ENCODE data around the gene ZNF426.
"Not testable (repeated sequence)": the region's sequence is repeated elsewhere in the genome, so short reads cannot be mapped to it uniquely, and the experiment has no call there.

The ZNF426 gene

DNA sequence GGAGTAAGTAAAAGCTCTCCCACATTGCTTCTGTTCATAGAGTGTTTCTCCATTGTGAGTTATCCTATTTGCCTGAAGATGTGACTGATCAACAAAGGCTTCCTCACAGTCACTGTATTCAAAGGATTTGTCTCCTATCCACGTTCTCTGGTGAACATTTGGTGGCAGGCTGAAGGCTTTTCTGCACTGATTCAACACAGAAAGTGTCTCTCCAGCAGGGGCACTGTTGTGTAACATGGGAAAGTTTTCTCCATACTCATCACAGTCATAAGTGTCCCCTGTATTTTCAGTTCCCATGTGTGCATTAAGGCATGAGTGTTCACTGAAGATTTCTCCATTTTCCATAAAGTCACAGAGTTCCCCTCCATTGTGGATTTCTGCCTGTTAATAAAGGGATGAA lies 28.3 kb upstream of the ZNF426 start:
- H3K27ac ChIP-seq (ENCODE audit: insufficient read depth in 1 of 2, low read depth in 1 of 2, low read length in 2 of 2, poor library complexity in 1 of 2, severe bottlenecking in 2 of 2) = no peak overlapping the region
- no peaks in the 10 kb centered on the region for H3K27me3 ChIP-seq (replicated peaks in 2 of 5; ENCODE audit: control insufficient read depth in 4 of 5, insufficient read depth in 5 of 5, low read length in 4 of 5)
- no peak for DNase-seq
- peak overlapping the region in 1 of 7 experiments; percentile 10 for H3K4me3 ChIP-seq (ENCODE audit: control insufficient read depth in 1 of 7, extremely low read depth in 1 of 7, insufficient read depth in 4 of 7, low read depth in 2 of 7, low read length in 6 of 7)
- peaks cover 53 to 97% (median 74%) of the 10 kb centered on the region in 4 experiments for H3K36me3 ChIP-seq (ENCODE audit: control insufficient read depth in 4 of 4, insufficient read depth in 4 of 4, low read length in 3 of 4)
- no peaks in the 10 kb centered on the region for H3K4me1 ChIP-seq (ENCODE audit: control extremely low read depth in 1 of 4, control insufficient read depth in 4 of 4, insufficient read depth in 4 of 4, low read length in 3 of 4)
- POLR2A ChIA-PET = no interaction called here
- H3K9me3 ChIP-seq (ENCODE audit: control extremely low read depth in 1 of 5, control insufficient read depth in 4 of 5, insufficient read depth in 2 of 5, low read depth in 1 of 5, low read length in 4 of 5) = peaks cover 23 to 98% (median 72%) of the 10 kb centered on the region in 5 experiments
- WGBS (ENCODE audit: insufficient coverage) = 100% methylated on average over 1 of the region's 1 CpG
- CTCF ChIA-PET = no interaction called here

- ChIA-PET POLR2A (no interaction called here), CTCF (interaction anchor here (0.6 kb wide), 1 partner anchor 33 kb away, joined by 3 read pairs; no protein-coding TSS in a partner anchor)
- no CpG with 5 or more reads among the region's 9 CpGs for WGBS (ENCODE audit: insufficient coverage)
- H3K9me3 ChIP-seq (ENCODE audit: control extremely low read depth in 1 of 5, control insufficient read depth in 4 of 5, insufficient read depth in 2 of 5, low read depth in 1 of 5, low read length in 4 of 5) = peaks cover 23 to 97% (median 72%) of the 10 kb centered on the region in 5 experiments
- H3K4me3 ChIP-seq (ENCODE audit: control insufficient read depth in 1 of 7, extremely low read depth in 1 of 7, insufficient read depth in 4 of 7, low read depth in 2 of 7, low read length in 6 of 7) = peak overlapping the region in 2 of 7 experiments; percentile 10 to 33
- H3K4me1 ChIP-seq (ENCODE audit: control extremely low read depth in 1 of 4, control insufficient read depth in 4 of 4, insufficient read depth in 4 of 4, low read length in 3 of 4) = no peaks in the 10 kb centered on the region
- DNase-seq = peak in 2 of 3 donors; percentile 49 to 64
- no peaks in the 10 kb centered on the region for H3K27me3 ChIP-seq (replicated peaks in 2 of 5; ENCODE audit: control insufficient read depth in 4 of 5, insufficient read depth in 5 of 5, low read length in 4 of 5)
- no peak overlapping the region for H3K27ac ChIP-seq (ENCODE audit: insufficient read depth in 1 of 2, low read depth in 1 of 2, low read length in 2 of 2, poor library complexity in 1 of 2, severe bottlenecking in 2 of 2)
- peaks cover 53 to 97% (median 74%) of the 10 kb centered on the region in 4 experiments for H3K36me3 ChIP-seq (ENCODE audit: control insufficient read depth in 4 of 4, insufficient read depth in 4 of 4, low read length in 3 of 4)
Observed at GRCh38 chr19:9565900-9566705, 27.7 kb upstream of the ZNF426 start.

DNA sequence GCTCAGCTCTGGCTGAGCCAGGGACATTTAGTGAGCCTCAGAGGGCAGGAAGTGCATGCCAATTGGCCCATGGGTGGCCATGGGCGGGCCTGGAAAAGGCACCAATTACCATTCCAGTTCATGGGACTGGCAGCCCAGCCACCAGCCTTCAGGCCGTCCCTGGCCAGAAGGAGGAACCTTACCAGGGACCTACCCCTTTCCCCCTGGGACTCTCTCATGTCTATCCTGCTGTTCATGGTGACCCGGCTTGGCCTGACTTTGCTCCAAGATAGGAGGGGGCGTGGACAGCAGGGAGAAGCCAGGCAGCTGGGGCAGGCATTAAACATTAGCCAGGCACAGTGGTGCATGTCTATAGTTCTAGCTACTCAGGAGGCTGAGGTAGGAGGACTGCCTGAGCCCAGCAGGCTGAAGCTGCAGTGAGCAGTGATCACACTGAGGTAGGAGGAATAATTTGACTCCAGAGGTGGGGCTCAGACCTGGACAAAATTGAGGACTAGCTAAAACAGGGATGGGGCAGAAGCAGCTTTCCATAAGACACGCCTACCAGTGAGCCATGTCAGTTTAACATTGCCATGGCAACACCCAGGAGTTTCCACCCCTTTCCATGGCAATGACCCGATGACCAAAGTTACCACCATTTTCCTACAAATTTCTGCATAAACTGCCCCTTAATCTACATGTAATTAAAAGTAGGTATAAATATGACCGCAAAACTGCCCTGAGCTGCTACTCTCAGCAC lies 14.3 kb upstream of the ZNF426 start:
- H3K9me3 ChIP-seq (ENCODE audit: control extremely low read depth in 1 of 5, control insufficient read depth in 4 of 5, insufficient read depth in 2 of 5, low read depth in 1 of 5, low read length in 4 of 5) = peaks cover 5 to 44% (median 25%) of the 10 kb centered on the region in 5 experiments
- peaks cover 0 to 9% (median 0%) of the 10 kb centered on the region in 4 experiments for H3K36me3 ChIP-seq (ENCODE audit: control insufficient read depth in 4 of 4, insufficient read depth in 4 of 4, low read length in 3 of 4)
- DNase-seq = no peak
- H3K27ac ChIP-seq (ENCODE audit: insufficient read depth in 1 of 2, low read depth in 1 of 2, low read length in 2 of 2, poor library complexity in 1 of 2, severe bottlenecking in 2 of 2) = no peak overlapping the region
- ChIA-PET CTCF (interaction anchor here (1.3 kb wide), 1 partner anchor 9 kb away, joined by 3 read pairs; no protein-coding TSS in a partner anchor), POLR2A (no interaction called here)
- no peak overlapping the region for H3K4me3 ChIP-seq (ENCODE audit: control insufficient read depth in 1 of 7, extremely low read depth in 1 of 7, insufficient read depth in 4 of 7, low read depth in 2 of 7, low read length in 6 of 7)
- WGBS (ENCODE audit: insufficient coverage) = 100% methylated on average over 5 of the region's 7 CpGs
- no peaks in the 10 kb centered on the region for H3K4me1 ChIP-seq (ENCODE audit: control extremely low read depth in 1 of 4, control insufficient read depth in 4 of 4, insufficient read depth in 4 of 4, low read length in 3 of 4)
- H3K27me3 ChIP-seq (replicated peaks in 2 of 5; ENCODE audit: control insufficient read depth in 4 of 5, insufficient read depth in 5 of 5, low read length in 4 of 5) = no peaks in the 10 kb centered on the region

DNA sequence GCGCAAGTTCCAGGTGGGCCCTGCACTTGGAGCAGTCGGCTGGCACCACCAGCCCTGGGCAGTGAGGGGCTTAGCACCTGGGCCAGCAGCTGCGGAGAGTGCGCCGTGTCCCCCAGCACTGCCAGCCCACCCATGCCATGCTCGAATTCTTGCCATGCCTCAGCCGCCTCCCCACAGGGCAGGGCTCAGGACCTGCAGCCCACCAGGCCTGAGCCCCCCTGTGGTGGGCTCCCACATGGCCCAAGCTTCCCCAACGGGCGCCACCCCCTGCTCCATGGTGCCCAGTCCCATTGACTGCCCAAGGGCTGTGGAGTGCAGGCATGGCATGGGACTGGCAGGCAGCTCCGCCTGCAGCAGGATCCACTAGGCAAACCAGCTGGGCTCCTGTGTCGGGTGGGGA lies 9.4 kb upstream of the ZNF426 start:
- WGBS (ENCODE audit: insufficient coverage) = 94% methylated on average over 11 of the region's 11 CpGs
- Histone ChIP-seq H3K9me3 (ENCODE audit: control extremely low read depth in 1 of 5, control insufficient read depth in 4 of 5, insufficient read depth in 2 of 5, low read depth in 1 of 5, low read length in 4 of 5) (peaks cover 5 to 44% (median 33%) of the 10 kb centered on the region in 5 experiments), H3K27me3 (replicated peaks in 2 of 5; ENCODE audit: control insufficient read depth in 4 of 5, insufficient read depth in 5 of 5, low read length in 4 of 5) (peaks cover 0 to 2% (median 0%) of the 10 kb centered on the region in 5 experiments), H3K36me3 (ENCODE audit: control insufficient read depth in 4 of 4, insufficient read depth in 4 of 4, low read length in 3 of 4) (no peaks in the 10 kb centered on the region), H3K4me3 (ENCODE audit: control insufficient read depth in 1 of 7, extremely low read depth in 1 of 7, insufficient read depth in 4 of 7, low read depth in 2 of 7, low read length in 6 of 7) (no peak overlapping the region), H3K4me1 (ENCODE audit: control extremely low read depth in 1 of 4, control insufficient read depth in 4 of 4, insufficient read depth in 4 of 4, low read length in 3 of 4) (no peaks in the 10 kb centered on the region), H3K27ac (ENCODE audit: insufficient read depth in 1 of 2, low read depth in 1 of 2, low read length in 2 of 2, poor library complexity in 1 of 2, severe bottlenecking in 2 of 2) (no peak overlapping the region)
- no peak for DNase-seq
- POLR2A ChIA-PET = no interaction called here
- CTCF ChIA-PET = interaction anchor here (1.5 kb wide), 1 partner anchor 11 kb away, joined by 4 read pairs; no protein-coding TSS in a partner anchor

- DNase-seq; H3K27me3 ChIP-seq (replicated peaks in 2 of 5; ENCODE audit: control insufficient read depth in 4 of 5, insufficient read depth in 5 of 5, low read length in 4 of 5); H3K4me3 ChIP-seq (ENCODE audit: control insufficient read depth in 1 of 7, extremely low read depth in 1 of 7, insufficient read depth in 4 of 7, low read depth in 2 of 7, low read length in 6 of 7); POLR2A ChIA-PET; CTCF ChIA-PET; H3K27ac ChIP-seq (ENCODE audit: insufficient read depth in 1 of 2, low read depth in 1 of 2, low read length in 2 of 2, poor library complexity in 1 of 2, severe bottlenecking in 2 of 2); H3K36me3 ChIP-seq (ENCODE audit: control insufficient read depth in 4 of 4, insufficient read depth in 4 of 4, low read length in 3 of 4): not testable (repeated sequence)
- Histone ChIP-seq H3K4me1 (ENCODE audit: control extremely low read depth in 1 of 4, control insufficient read depth in 4 of 4, insufficient read depth in 4 of 4, low read length in 3 of 4) (peaks cover 0 to 11% (median 1%) of the 10 kb centered on the region in 4 experiments), H3K9me3 (ENCODE audit: control extremely low read depth in 1 of 5, control insufficient read depth in 4 of 5, insufficient read depth in 2 of 5, low read depth in 1 of 5, low read length in 4 of 5) (peaks cover 3 to 27% (median 20%) of the 10 kb centered on the region in 5 experiments)
- WGBS (ENCODE audit: insufficient coverage) = 95% methylated on average over 10 of the region's 12 CpGs
Observed at GRCh38 chr19:9541281-9541680, 2.8 kb upstream of the ZNF426 start.

- H3K27me3 ChIP-seq (replicated peaks in 2 of 5; ENCODE audit: control insufficient read depth in 4 of 5, insufficient read depth in 5 of 5, low read length in 4 of 5); DNase-seq; POLR2A ChIA-PET; H3K4me3 ChIP-seq (ENCODE audit: control insufficient read depth in 1 of 7, extremely low read depth in 1 of 7, insufficient read depth in 4 of 7, low read depth in 2 of 7, low read length in 6 of 7); H3K27ac ChIP-seq (ENCODE audit: insufficient read depth in 1 of 2, low read depth in 1 of 2, low read length in 2 of 2, poor library complexity in 1 of 2, severe bottlenecking in 2 of 2); CTCF ChIA-PET: not testable (repeated sequence)
- WGBS (ENCODE audit: insufficient coverage) = 100% methylated on average over 1 of the region's 1 CpG
- Histone ChIP-seq H3K36me3 (ENCODE audit: control insufficient read depth in 4 of 4, insufficient read depth in 4 of 4, low read length in 3 of 4) (peaks cover 12 to 19% (median 16%) of the 10 kb centered on the region in 4 experiments), H3K9me3 (ENCODE audit: control extremely low read depth in 1 of 5, control insufficient read depth in 4 of 5, insufficient read depth in 2 of 5, low read depth in 1 of 5, low read length in 4 of 5) (peaks cover 8 to 39% (median 27%) of the 10 kb centered on the region in 5 experiments), H3K4me1 (ENCODE audit: control extremely low read depth in 1 of 4, control insufficient read depth in 4 of 4, insufficient read depth in 4 of 4, low read length in 3 of 4) (peaks cover 0 to 11% (median 1%) of the 10 kb centered on the region in 4 experiments)
Observed at GRCh38 chr19:9539921-9540320, 1.5 kb upstream of the ZNF426 start.

All from common myeloid progenitor, CD34-positive (primary cell).